ENCODE measurements around the gene SLK. TPM values are rescaled to one million over a fixed set of nuclear protein-coding genes. Genes with fewer than 3 reads are reported as not detected.

Gene SLK
- total RNA-seq, 1 donor from 2014 or later: 30.2 TPM

DNA sequence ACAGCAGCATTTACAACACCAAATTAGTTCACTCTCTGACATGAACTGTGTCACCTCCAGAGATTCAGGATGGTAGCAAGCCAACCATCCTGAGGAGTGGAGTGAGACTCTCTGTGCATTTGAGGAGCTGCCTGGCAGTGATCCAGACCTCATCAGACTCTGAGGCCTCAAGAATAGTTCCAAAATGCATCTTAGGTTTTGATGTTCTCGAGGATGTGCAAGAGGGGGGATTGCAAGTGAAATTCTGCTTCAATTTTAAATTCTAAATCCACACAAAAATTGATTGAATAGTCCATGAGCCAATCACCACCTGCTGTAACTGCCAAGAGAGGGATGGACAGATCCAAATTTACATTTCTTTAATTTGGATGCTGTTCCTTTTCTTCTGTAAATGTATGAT, 49.7 kb downstream of the SLK start:
- Mint-ChIP-seq H3K4me1 (no peaks in the 10 kb centered on the region), H3K9me3 (no peaks in the 10 kb centered on the region), H3K27me3 (ENCODE audit: low read depth) (no peaks in the 10 kb centered on the region), H3K4me3 (no peak overlapping the region), H3K36me3 (peaks cover 29% of the 10 kb centered on the region), H3K27ac (no peak overlapping the region)
- TF ChIP-seq, protein P1, sequence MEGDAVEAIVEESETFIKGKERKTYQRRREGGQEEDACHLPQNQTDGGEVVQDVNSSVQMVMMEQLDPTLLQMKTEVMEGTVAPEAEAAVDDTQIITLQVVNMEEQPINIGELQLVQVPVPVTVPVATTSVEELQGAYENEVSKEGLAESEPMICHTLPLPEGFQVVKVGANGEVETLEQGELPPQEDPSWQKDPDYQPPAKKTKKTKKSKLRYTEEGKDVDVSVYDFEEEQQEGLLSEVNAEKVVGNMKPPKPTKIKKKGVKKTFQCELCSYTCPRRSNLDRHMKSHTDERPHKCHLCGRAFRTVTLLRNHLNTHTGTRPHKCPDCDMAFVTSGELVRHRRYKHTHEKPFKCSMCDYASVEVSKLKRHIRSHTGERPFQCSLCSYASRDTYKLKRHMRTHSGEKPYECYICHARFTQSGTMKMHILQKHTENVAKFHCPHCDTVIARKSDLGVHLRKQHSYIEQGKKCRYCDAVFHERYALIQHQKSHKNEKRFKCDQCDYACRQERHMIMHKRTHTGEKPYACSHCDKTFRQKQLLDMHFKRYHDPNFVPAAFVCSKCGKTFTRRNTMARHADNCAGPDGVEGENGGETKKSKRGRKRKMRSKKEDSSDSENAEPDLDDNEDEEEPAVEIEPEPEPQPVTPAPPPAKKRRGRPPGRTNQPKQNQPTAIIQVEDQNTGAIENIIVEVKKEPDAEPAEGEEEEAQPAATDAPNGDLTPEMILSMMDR (IDR thresholded peaks at IDR 0.05; ENCODE audit: unreplicated experiment): no peak
- no peak for DNase-seq (ENCODE audit: low spot score in 2 of 2, unreplicated experiment in 2 of 2)

DNA sequence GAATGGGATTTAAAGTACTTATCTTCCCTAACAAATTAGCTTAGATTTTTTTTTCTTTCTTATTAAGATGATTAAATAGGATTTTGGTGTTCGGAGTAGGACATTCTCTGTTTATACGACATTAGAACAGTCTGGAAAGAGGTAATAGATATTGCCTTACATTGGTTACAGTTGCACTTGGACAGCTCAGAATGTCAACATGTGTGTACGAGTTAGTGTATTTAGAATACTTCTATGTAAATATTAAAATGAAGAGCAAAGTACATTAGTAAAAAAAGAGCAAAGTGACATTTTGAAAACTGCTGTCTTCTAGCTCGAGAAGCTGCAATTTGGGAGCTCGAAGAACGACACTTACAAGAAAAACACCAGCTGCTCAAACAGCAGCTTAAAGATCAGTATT, 51.5 kb downstream of the SLK start:
- H3K4me3 Mint-ChIP-seq: no peak overlapping the region
- DNase-seq (ENCODE audit: low spot score in 2 of 2, unreplicated experiment in 2 of 2): no peak
- H3K36me3 Mint-ChIP-seq: peaks cover 40% of the 10 kb centered on the region
- TF ChIP-seq, protein P1 (IDR thresholded peaks at IDR 0.05; ENCODE audit: unreplicated experiment): no peak
- H3K4me1 Mint-ChIP-seq: no peaks in the 10 kb centered on the region
- no peaks in the 10 kb centered on the region for H3K9me3 Mint-ChIP-seq
- no peaks in the 10 kb centered on the region for H3K27me3 Mint-ChIP-seq (ENCODE audit: low read depth)
- no peak overlapping the region for H3K27ac Mint-ChIP-seq

DNA sequence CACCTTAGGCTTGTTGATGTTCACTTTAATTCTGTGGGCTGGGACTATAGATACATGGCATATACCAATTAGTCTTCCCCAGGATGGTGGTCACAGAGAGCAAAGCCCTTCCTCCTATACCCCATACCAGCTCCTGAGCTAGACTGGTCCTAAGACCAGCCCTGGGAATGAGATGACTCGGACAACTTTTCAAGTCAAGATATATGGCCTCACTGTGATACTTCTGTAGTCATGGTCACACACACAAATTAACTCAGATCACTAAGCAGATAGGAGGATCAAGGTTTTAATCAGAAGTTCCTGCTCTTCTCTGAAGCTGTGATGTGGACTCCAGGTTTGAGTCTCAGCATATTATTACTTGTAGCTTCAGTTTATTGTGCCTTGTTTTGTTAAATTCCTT, 53.1 kb downstream of the SLK start:
- Mint-ChIP-seq H3K4me1 (no peaks in the 10 kb centered on the region), H3K27me3 (ENCODE audit: low read depth) (no peaks in the 10 kb centered on the region), H3K36me3 (peaks cover 50% of the 10 kb centered on the region), H3K27ac (no peak overlapping the region), H3K4me3 (no peak overlapping the region), H3K9me3 (no peaks in the 10 kb centered on the region)
- DNase-seq (ENCODE audit: low spot score in 2 of 2, unreplicated experiment in 2 of 2): no peak
- TF ChIP-seq, protein P1 (IDR thresholded peaks at IDR 0.05; ENCODE audit: unreplicated experiment): no peak

DNA sequence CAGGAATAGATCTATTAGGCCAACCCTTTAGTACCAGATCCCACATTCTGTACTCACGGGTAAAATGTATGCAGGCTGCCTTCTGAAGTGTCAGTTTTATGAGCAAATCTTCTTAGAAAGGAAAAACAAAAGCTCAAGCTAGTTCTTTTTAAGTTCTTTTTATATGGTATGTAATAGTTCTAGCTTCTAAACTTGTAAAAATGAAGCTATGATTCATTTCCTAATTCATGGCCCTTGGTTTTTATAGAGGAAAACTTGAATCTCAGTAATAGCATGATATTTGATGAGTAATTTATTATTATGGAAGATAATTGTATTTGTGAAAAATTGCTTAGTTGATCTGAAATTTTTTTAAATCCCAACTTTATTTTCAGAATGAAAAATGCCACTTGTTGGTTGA, 54.3 kb downstream of the SLK start:
- TF ChIP-seq, protein P1 (IDR thresholded peaks at IDR 0.05; ENCODE audit: unreplicated experiment): no peak
- no peaks in the 10 kb centered on the region for H3K27me3 Mint-ChIP-seq (ENCODE audit: low read depth)
- peaks cover 45% of the 10 kb centered on the region for H3K36me3 Mint-ChIP-seq
- no peak overlapping the region for H3K27ac Mint-ChIP-seq
- no peaks in the 10 kb centered on the region for H3K4me1 Mint-ChIP-seq
- no peaks in the 10 kb centered on the region for H3K9me3 Mint-ChIP-seq
- no peak for DNase-seq (ENCODE audit: low spot score in 2 of 2, unreplicated experiment in 2 of 2)
- no peak overlapping the region for H3K4me3 Mint-ChIP-seq

DNA sequence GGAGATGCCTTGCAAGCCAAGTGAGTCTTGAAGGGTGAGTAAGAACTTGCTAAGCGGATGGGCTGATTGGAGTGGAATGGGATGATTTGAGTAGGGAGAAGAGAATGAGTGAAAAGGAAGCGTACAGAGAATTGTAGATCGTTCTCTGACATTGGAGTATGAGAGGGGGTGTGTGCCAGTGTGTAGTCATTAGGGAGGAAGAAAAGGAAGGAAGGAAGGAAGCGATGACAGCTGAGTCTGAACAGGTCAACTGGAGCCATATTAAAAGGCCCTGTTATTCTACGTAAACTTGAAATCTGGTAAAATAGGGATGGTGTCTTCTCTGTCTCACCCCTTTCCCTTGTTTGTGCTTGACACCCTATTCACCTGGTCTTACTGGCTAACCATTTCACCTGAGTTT, 55.1 kb downstream of the SLK start:
- H3K9me3 Mint-ChIP-seq: no peaks in the 10 kb centered on the region
- DNase-seq (ENCODE audit: low spot score in 2 of 2, unreplicated experiment in 2 of 2): no peak
- no peak overlapping the region for H3K27ac Mint-ChIP-seq
- TF ChIP-seq, protein P1 (IDR thresholded peaks at IDR 0.05; ENCODE audit: unreplicated experiment): no peak
- H3K36me3 Mint-ChIP-seq: peaks cover 45% of the 10 kb centered on the region
- no peaks in the 10 kb centered on the region for H3K4me1 Mint-ChIP-seq
- no peaks in the 10 kb centered on the region for H3K27me3 Mint-ChIP-seq (ENCODE audit: low read depth)
- H3K4me3 Mint-ChIP-seq: no peak overlapping the region

DNA sequence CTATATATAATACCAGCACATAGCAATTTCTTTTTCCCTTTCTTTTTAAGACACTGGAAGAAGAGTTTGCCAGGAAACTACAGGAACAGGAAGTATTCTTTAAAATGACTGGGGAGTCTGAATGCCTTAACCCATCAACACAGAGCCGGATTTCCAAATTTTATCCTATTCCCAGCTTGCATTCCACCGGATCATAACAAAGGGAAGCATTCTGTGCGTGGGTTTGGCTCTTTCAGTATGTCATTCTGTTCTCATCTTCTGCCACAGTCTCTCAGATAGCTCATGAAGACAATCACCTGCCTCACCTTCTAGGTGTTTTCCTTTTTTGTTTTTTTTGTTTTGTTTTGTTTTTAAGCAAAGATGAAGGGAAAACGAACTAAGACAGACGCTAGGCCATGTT, 58.6 kb downstream of the SLK start:
- Mint-ChIP-seq H3K27me3 (ENCODE audit: low read depth) (no peaks in the 10 kb centered on the region), H3K27ac (no peak overlapping the region), H3K36me3 (peaks cover 29% of the 10 kb centered on the region), H3K4me3 (no peak overlapping the region), H3K9me3 (no peaks in the 10 kb centered on the region), H3K4me1 (peaks cover 2% of the 10 kb centered on the region)
- TF ChIP-seq, protein P1 (IDR thresholded peaks at IDR 0.05; ENCODE audit: unreplicated experiment): no peak
- DNase-seq (ENCODE audit: low spot score in 2 of 2, unreplicated experiment in 2 of 2): no peak

Data from mesothelial cell of epicardium (in vitro differentiated cells).